ENCODE data around the gene GRAP2. TPM values are rescaled to one million over a fixed set of nuclear protein-coding genes. Genes with fewer than 3 reads are reported as not detected.
"Not testable (repeated sequence)": the region's sequence is repeated elsewhere in the genome, so short reads cannot be mapped to it uniquely, and the experiment has no call there.

The GRAP2 gene
- total RNA-seq, 1 experiment from 2014 or later, result not detected

DNA sequence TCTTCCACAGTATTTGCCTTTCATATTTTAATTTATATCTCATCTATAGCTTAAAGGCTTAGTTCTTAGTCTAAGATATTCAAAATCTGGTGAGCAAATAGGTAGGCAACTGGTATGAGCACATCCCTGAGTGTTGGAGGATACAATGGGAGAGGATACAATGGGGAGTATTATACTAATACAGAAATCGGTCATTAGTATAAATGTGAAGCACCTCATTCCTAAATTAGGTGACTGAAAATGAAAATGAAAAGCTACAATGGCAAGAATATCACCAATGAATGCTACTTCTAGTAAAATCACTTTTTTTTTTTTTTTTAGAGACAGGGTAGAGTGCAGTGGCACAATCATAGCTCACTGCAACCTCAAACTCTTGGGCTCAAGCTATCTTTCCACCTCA, 28.3 kb upstream of the GRAP2 start:
- Histone ChIP-seq H3K9me3 (ENCODE audit: low read length) (no peaks in the 10 kb centered on the region), H4K20me1 (ENCODE audit: low read length) (no peaks in the 10 kb centered on the region), H3K79me2 (ENCODE audit: low read length) (no peaks in the 10 kb centered on the region), H2AFZ (ENCODE audit: low read length) (no peak overlapping the region), H3K4me1 (ENCODE audit: insufficient read depth, low read length) (no peaks in the 10 kb centered on the region), H3K9ac (ENCODE audit: low read length) (no peak overlapping the region), H3K9me2 (replicated peaks; ENCODE audit: low read length) (no peaks in the 10 kb centered on the region), H3K36me3 (ENCODE audit: low read depth, low read length) (no peaks in the 10 kb centered on the region), H3K27ac (ENCODE audit: low read length) (no peak overlapping the region), H3F3A (ENCODE audit: low read length, unreplicated experiment) (no peaks in the 10 kb centered on the region), H3K4me3 (ENCODE audit: low read length) (no peak overlapping the region), H3K4me2 (ENCODE audit: low read length) (no peak overlapping the region), H3K27me3 (ENCODE audit: low read length) (peaks cover 39% of the 10 kb centered on the region)
- TF ChIP-seq, protein P1, sequence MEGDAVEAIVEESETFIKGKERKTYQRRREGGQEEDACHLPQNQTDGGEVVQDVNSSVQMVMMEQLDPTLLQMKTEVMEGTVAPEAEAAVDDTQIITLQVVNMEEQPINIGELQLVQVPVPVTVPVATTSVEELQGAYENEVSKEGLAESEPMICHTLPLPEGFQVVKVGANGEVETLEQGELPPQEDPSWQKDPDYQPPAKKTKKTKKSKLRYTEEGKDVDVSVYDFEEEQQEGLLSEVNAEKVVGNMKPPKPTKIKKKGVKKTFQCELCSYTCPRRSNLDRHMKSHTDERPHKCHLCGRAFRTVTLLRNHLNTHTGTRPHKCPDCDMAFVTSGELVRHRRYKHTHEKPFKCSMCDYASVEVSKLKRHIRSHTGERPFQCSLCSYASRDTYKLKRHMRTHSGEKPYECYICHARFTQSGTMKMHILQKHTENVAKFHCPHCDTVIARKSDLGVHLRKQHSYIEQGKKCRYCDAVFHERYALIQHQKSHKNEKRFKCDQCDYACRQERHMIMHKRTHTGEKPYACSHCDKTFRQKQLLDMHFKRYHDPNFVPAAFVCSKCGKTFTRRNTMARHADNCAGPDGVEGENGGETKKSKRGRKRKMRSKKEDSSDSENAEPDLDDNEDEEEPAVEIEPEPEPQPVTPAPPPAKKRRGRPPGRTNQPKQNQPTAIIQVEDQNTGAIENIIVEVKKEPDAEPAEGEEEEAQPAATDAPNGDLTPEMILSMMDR (conservative IDR thresholded peaks at IDR 0.05; ENCODE audit: low read depth, low read length), result no peak
- ChIA-PET CTCF (no interaction called here), POLR2A (ENCODE audit: unreplicated experiment) (no interaction called here)
- BruUV-seq (replicated peaks), result no TSS peak
- DNase-seq (no peak), ATAC-seq (no peak)
- intact Hi-C loops (cut with micrococcal nuclease), result no loop called here

DNA sequence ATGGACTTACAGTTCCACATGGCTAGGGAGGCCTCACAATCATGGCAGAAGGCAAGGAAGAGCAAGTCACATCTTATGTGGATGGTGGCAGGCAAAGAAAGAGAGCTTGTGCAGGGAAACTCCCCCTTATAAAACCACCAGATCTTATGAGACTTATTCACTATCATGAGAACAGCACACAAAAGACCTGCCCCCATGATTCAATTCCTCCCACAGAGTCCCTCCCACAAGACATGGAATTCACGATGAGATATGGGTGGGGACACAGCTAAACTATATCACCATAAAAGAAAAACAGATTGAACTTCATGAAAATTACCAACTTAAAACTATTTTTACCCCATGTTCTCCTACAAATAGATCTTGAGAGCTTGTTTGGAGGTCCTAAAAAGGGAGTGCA, 26.9 kb upstream of the GRAP2 start:
- Histone ChIP-seq H3K4me2 (ENCODE audit: low read length) (no peak overlapping the region), H3K9ac (ENCODE audit: low read length) (no peak overlapping the region), H4K20me1 (ENCODE audit: low read length) (no peaks in the 10 kb centered on the region), H2AFZ (ENCODE audit: low read length) (no peak overlapping the region), H3K27ac (ENCODE audit: low read length) (no peak overlapping the region), H3K9me2 (replicated peaks; ENCODE audit: low read length) (no peaks in the 10 kb centered on the region), H3K36me3 (ENCODE audit: low read depth, low read length) (no peaks in the 10 kb centered on the region), H3K9me3 (ENCODE audit: low read length) (no peaks in the 10 kb centered on the region), H3K27me3 (ENCODE audit: low read length) (peaks cover 42% of the 10 kb centered on the region), H3K4me3 (ENCODE audit: low read length) (no peak overlapping the region), H3F3A (ENCODE audit: low read length, unreplicated experiment) (no peaks in the 10 kb centered on the region), H3K79me2 (ENCODE audit: low read length) (no peaks in the 10 kb centered on the region), H3K4me1 (ENCODE audit: insufficient read depth, low read length) (no peaks in the 10 kb centered on the region)
- BruUV-seq (replicated peaks), result no TSS peak
- no peak for DNase-seq
- no peak for ATAC-seq
- TF ChIP-seq EZH2phosphoT487 (IDR thresholded peaks at IDR 0.05; ENCODE audit: borderline replicate concordance, low read length) (no peak), EZH2 (IDR thresholded peaks at IDR 0.05; ENCODE audit: low read length, unreplicated experiment) (no peak)
- TF ChIP-seq, protein P1 (conservative IDR thresholded peaks at IDR 0.05; ENCODE audit: low read depth, low read length), result no peak
- intact Hi-C loops (cut with micrococcal nuclease), result no loop called here
- CTCF ChIA-PET, result interaction anchor here (0.6 kb wide), 1 partner anchor 117 kb away, joined by 3 read pairs; no protein-coding TSS in a partner anchor
- POLR2A ChIA-PET (ENCODE audit: unreplicated experiment), result no interaction called here

DNA sequence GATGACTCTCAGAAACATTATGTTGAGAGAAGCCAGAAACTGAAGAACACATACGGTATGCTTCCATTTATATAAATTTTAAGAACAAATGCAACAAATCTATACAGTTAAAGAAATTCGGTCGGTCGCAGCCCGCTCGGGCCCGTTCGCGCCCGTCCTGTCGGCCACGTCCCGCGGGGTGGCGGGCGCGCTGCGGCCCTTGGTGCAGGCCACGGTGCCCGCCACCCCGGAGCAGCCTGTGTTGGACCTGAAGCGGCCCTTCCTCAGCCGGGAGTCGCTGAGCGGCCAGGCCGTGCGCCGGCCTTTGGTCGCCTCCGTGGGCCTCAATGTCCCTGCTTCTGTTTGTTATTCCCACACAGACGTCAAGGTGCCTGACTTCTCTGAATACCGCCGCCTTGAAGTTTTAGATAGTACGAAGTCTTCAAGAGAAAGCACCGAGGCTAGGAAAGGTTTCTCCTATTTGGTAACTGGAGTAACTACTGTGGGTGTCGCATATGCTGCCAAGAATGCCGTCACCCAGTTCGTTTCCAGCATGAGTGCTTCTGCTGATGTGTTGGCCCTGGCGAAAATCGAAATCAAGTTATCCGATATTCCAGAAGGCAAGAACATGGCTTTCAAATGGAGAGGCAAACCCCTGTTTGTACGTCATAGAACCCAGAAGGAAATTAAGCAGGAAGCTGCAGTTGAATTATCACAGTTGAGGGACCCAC, 25.6 kb upstream of the GRAP2 start:
- H3K4me1 ChIP-seq (ENCODE audit: insufficient read depth, low read length); BruUV-seq (replicated peaks); CTCF ChIA-PET; H3K4me3 ChIP-seq (ENCODE audit: low read length); POLR2A ChIA-PET (ENCODE audit: unreplicated experiment); H3F3A ChIP-seq (ENCODE audit: low read length, unreplicated experiment); H3K4me2 ChIP-seq (ENCODE audit: low read length); H4K20me1 ChIP-seq (ENCODE audit: low read length); H3K9ac ChIP-seq (ENCODE audit: low read length); H3K9me2 ChIP-seq (replicated peaks; ENCODE audit: low read length); H2AFZ ChIP-seq (ENCODE audit: low read length); DNase-seq; intact Hi-C loops (cut with micrococcal nuclease); H3K27ac ChIP-seq (ENCODE audit: low read length); H3K9me3 ChIP-seq (ENCODE audit: low read length); H3K79me2 ChIP-seq (ENCODE audit: low read length); H3K36me3 ChIP-seq (ENCODE audit: low read depth, low read length); ATAC-seq: not testable (repeated sequence)
- H3K27me3 ChIP-seq (ENCODE audit: low read length), result peaks cover 42% of the 10 kb centered on the region

Data from PC-3 (cell line).